Gastrocnemius medialis (tissue), 4 donors: ENCODE data around the gene SUSD3. TPM values are rescaled to one million over a fixed set of nuclear protein-coding genes. Genes with fewer than 3 reads are reported as not detected.

Source experiments
- ATAC-seq, 2 donors: fragments of 150-250 bp; one replicate each; pipeline ENCODE4 v1.9.1; 2016
- DNase-seq, 2 donors: peaks; one replicate each; pipeline ENCODE4 v3.0.0-alpha.2; 2019
- H3K27ac ChIP-seq, 4 donors: fragments of 200-600 bp; sonication (generic); 1 replicate in 1 of 4; 2 replicates in 3 of 4; pipeline ENCODE4 v1.5.1; 2016 to 2018; ENCODE audit warnings: mild to moderate bottlenecking in 2 of 4, moderate library complexity in 1 of 4
- H3K27me3 ChIP-seq, 3 donors: fragments of 200-600 bp; sonication (generic) in 2 of 3; 1 replicate in 1 of 3; 2 replicates in 2 of 3; pipeline versions ENCODE4 v1.5.1 to v1.6.0; 2016 to 2019; ENCODE audit warnings: mild to moderate bottlenecking in 1 of 3, moderate library complexity in 1 of 3
- H3K36me3 ChIP-seq, 2 donors: fragments of 200-600 bp; sonication (generic) in 1 of 2; one replicate each; pipeline ENCODE4 v1.5.1; 2017 to 2018
- H3K4me1 ChIP-seq, 2 donors: fragments of 200-600 bp; sonication (generic) in 1 of 2; one replicate each; pipeline ENCODE4 v1.5.1; 2016 to 2017; ENCODE audit warnings: mild to moderate bottlenecking in 2 of 2
- H3K4me3 ChIP-seq, 4 donors: fragments of 200-600 bp; sonication (generic) in 3 of 4; 1 replicate in 1 of 4; 2 replicates in 3 of 4; pipeline ENCODE4 v1.5.1; 2016 to 2019; ENCODE audit warnings: mild to moderate bottlenecking in 2 of 4
- H3K9me3 ChIP-seq, 3 donors: fragments of 200-600 bp; sonication (generic) in 2 of 3; 1 replicate in 1 of 3; 2 replicates in 2 of 3; pipeline ENCODE4 v1.5.1; 2016 to 2019
- POLR2A ChIP-seq, 2 donors: fragments of 450-650 bp; IDR thresholded peaks; one replicate each; pipeline ENCODE4 v1.6.1; 2017; ENCODE audit warnings: antibody characterized with exemption in 2 of 2, mild to moderate bottlenecking in 2 of 2, moderate library complexity in 2 of 2
- in situ Hi-C, 4 donors: fragments of 200-750 bp; cut with MboI; loops; one replicate each; pipeline versions ENCODE4 v1.15.0 to v1.8.0; 2017; ENCODE audit warnings: low sequenced_read_pairs in 4 of 4
- intact Hi-C: fragments of 100-400 bp; cut with DNase I; formaldehyde crosslinking; loops from one replicate; pipeline ENCODE4 v1.15.1; 2023; ENCODE audit warnings: low total_unique reads
- total RNA-seq, 4 donors: library from RNA; depleted of rRNA; stranded (reverse); fragments of >200 nt; gene quantifications; one replicate each; pipeline versions ENCODE4 v1.1.0 to v1.2.3, GENCODE V29; 2016
- TF ChIP-seq, protein P1 (sequence below), 5 experiments: fragments of 450-650 bp in 3 of 5; fragments of 200-600 bp in 2 of 5; sonication (generic) in 2 of 5; IDR thresholded peaks in 4 of 5; conservative IDR thresholded peaks in 1 of 5; 1 replicate in 4 of 5; 2 replicates in 1 of 5; pipeline ENCODE4 v1.5.1; 2016 to 2019; ENCODE audit warnings: antibody characterized with exemption in 5 of 5, mild to moderate bottlenecking in 3 of 5, moderate library complexity in 3 of 5

The SUSD3 gene
- total RNA-seq, 4 donors from 2014 or later = 0.51 to 0.61 TPM; not detected in 2

DNA sequence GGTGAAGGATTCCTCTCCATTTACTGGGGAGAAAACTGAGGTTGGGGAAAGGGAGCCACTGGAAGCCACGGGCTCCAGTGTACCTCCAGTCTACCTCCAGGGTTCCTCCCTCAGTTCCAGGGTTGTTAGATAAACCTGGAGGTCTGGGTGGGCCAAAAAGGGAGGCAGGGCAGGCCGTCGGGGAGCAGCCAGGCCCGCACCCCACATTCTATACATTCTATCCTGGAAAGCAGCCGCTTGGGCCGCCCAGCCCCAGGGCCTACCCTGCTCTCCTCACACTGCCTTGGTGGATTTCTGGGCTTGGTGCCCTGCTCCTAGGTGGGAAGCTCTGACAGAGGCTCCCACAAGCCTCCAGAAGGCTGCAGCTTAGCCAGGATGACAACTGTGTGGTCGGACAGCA is 18.1 kb upstream of the SUSD3 start:
- H3K27ac ChIP-seq = no peak overlapping the region
- no peaks in the 10 kb centered on the region for H3K4me1 ChIP-seq
- intact Hi-C loops = no loop called here
- H3K9me3 ChIP-seq = no peaks in the 10 kb centered on the region
- no peaks in the 10 kb centered on the region for H3K27me3 ChIP-seq
- no peak overlapping the region for H3K4me3 ChIP-seq
- H3K36me3 ChIP-seq = no peaks in the 10 kb centered on the region
- ATAC-seq (no peak), DNase-seq (no peak)
- no peak for TF ChIP-seq POLR2A (IDR thresholded peaks at IDR 0.05)
- TF ChIP-seq, protein P1, sequence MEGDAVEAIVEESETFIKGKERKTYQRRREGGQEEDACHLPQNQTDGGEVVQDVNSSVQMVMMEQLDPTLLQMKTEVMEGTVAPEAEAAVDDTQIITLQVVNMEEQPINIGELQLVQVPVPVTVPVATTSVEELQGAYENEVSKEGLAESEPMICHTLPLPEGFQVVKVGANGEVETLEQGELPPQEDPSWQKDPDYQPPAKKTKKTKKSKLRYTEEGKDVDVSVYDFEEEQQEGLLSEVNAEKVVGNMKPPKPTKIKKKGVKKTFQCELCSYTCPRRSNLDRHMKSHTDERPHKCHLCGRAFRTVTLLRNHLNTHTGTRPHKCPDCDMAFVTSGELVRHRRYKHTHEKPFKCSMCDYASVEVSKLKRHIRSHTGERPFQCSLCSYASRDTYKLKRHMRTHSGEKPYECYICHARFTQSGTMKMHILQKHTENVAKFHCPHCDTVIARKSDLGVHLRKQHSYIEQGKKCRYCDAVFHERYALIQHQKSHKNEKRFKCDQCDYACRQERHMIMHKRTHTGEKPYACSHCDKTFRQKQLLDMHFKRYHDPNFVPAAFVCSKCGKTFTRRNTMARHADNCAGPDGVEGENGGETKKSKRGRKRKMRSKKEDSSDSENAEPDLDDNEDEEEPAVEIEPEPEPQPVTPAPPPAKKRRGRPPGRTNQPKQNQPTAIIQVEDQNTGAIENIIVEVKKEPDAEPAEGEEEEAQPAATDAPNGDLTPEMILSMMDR (IDR thresholded peaks at IDR 0.05 in 4 of 5, conservative IDR thresholded peaks at IDR 0.05 in 1 of 5) = no peak
- in situ Hi-C loops = no loop called here

DNA sequence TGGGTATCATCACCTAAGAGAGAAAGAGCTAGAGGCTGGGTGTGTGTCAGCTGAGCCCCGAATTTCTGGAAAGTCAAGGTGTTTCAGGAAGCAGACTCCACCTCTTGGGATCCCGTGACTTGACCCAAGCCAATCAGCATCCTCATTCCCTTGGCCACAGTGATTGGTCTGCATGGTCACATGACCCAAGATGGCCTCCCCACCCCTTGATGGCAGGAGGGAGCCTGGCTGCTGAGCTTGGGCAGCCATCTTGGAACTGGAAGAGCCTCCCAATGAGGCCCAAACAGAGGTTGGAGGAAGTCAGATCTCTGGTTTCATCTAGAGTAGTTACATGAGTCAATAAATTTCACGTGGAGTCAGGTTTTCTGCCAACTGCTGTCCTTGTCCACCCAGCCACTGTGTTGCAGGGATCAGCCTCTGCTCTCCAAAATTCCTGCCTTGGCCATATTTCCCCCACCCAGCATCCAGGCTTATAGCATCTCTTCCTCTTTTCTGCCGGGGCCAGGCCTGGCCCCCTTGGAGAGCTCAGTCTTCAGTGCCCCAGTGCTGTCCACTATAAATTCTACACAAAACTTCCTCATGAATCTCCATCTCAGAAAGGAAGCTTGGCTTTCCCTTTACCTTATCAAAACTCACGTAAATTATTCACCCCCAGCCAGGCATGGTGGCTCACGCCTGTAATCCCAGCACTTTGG is 17.2 kb upstream of the SUSD3 start:
- H3K4me3 ChIP-seq = no peak overlapping the region
- DNase-seq = no peak
- no peaks in the 10 kb centered on the region for H3K4me1 ChIP-seq
- no peaks in the 10 kb centered on the region for H3K36me3 ChIP-seq
- ATAC-seq = no peak
- in situ Hi-C loops = no loop called here
- TF ChIP-seq, protein P1 (IDR thresholded peaks at IDR 0.05 in 4 of 5, conservative IDR thresholded peaks at IDR 0.05 in 1 of 5) = no peak
- TF ChIP-seq POLR2A (IDR thresholded peaks at IDR 0.05) = no peak
- H3K9me3 ChIP-seq = no peaks in the 10 kb centered on the region
- no peaks in the 10 kb centered on the region for H3K27me3 ChIP-seq
- no peak overlapping the region for H3K27ac ChIP-seq
- intact Hi-C loops = no loop called here

DNA sequence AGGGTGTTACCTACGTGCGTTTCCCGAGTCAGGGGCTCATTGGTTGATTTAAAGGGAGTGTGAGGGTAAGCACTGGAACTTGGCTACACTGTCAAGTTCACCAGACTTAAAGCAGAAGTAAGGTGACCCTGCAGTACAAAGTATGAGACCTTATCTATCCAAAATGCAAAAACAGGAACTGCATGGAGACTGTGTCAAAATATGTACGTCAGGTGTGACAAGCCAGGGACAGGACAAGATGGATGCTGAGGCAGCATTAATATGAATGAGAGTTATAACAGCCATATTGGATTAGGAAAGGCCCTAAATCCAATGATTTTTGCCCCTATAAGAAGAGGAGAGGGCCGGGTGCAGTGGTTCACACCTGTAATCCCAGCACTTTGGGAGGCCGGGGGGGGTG is 15.4 kb upstream of the SUSD3 start:
- no peak overlapping the region for H3K4me3 ChIP-seq
- no peaks in the 10 kb centered on the region for H3K36me3 ChIP-seq
- intact Hi-C loops (no loop called here), in situ Hi-C loops (no loop called here)
- H3K27me3 ChIP-seq = no peaks in the 10 kb centered on the region
- TF ChIP-seq, protein P1 (IDR thresholded peaks at IDR 0.05 in 4 of 5, conservative IDR thresholded peaks at IDR 0.05 in 1 of 5) = no peak
- no peak for TF ChIP-seq POLR2A (IDR thresholded peaks at IDR 0.05)
- no peak for ATAC-seq
- no peak overlapping the region for H3K27ac ChIP-seq
- no peaks in the 10 kb centered on the region for H3K9me3 ChIP-seq
- no peak for DNase-seq
- H3K4me1 ChIP-seq = no peaks in the 10 kb centered on the region

DNA sequence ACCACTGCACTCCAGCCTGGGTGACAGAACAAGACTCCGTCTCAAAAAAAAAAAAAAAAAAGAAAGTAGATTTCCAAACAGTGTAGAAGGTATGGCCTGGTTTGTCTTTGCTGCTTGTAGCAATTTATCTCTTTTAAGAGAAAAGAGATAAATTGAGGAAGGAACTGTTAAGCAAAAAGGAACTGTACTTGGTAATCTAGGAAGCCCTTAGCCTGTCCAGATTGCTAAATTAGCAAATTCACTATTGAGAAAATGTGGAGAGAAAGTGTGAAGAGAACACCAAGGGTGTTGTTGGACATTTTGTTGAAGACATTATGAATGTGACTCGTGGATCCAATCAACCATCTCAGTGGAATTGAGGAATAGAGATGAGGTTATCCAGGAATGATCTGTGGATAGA is 13.0 kb upstream of the SUSD3 start:
- Histone ChIP-seq H3K27ac (no peak overlapping the region), H3K36me3 (no peaks in the 10 kb centered on the region), H3K27me3 (no peaks in the 10 kb centered on the region), H3K4me1 (no peaks in the 10 kb centered on the region), H3K9me3 (no peaks in the 10 kb centered on the region), H3K4me3 (no peak overlapping the region)
- in situ Hi-C loops (no loop called here), intact Hi-C loops (no loop called here)
- no peak for ATAC-seq
- no peak for TF ChIP-seq POLR2A (IDR thresholded peaks at IDR 0.05)
- TF ChIP-seq, protein P1 (IDR thresholded peaks at IDR 0.05 in 4 of 5, conservative IDR thresholded peaks at IDR 0.05 in 1 of 5) = no peak
- DNase-seq = no peak
